ENCODE data around the gene LRP5. TPM values are rescaled to one million over a fixed set of nuclear protein-coding genes. Genes with fewer than 3 reads are reported as not detected.

LRP5 gene
- total RNA-seq, 1 donor from 2014 or later, result 101 TPM

Other genes with a start within 250 kb of the LRP5 start
- gene CHKA, start 191.2 kb upstream of the LRP5 start, total RNA-seq, result 19.6 and 25.4 TPM in 2 replicates
- 15.7 and 25.0 TPM in 2 replicates for gene KMT5B, start 99.3 kb upstream of the LRP5 start, total RNA-seq
- gene C11orf24, start 40.6 kb upstream of the LRP5 start, total RNA-seq, result 5.0 and 5.4 TPM in 2 replicates
- 95.9 and 133 TPM in 2 replicates for gene PPP6R3, start 148.2 kb downstream of the LRP5 start, total RNA-seq

All from lung microvascular endothelial cell (primary cell).